ENCODE data around the gene NRP2. TPM values are rescaled to one million over a fixed set of nuclear protein-coding genes. Genes with fewer than 3 reads are reported as not detected.

NRP2 gene
- total RNA-seq, 1 donor from 2014 or later, result 27.8 TPM

DNA sequence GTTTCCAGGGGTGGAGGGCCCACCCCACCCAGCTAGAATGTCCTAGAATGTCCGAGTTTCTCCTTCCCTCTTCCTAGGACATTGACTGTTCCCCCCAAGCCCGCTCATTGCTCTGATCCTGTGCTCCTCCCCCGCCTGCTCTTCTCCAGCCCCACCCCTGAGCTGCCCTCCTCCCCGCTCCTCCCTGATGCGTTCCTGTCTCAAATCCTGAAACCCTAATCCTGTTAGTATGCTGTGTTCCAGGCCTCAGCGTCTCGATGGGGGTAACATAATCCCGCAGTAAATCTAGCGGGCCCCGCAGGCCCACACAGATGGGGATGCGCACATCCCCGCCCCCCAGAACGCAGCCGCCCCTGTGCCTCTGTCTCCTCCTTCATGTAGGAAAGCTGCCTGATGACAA is 51.3 kb downstream of the NRP2 start:
- DNase-seq (ENCODE audit: low spot score), result peak; percentile 84
- Mint-ChIP-seq H3K27ac (no peak overlapping the region), H3K36me3 (peaks cover 6% of the 10 kb centered on the region), H3K27me3 (ENCODE audit: insufficient read depth, low read depth) (peaks cover 11% of the 10 kb centered on the region), H3K4me3 (no peak overlapping the region), H3K4me1 (peaks cover 46% of the 10 kb centered on the region), H3K9me3 (no peaks in the 10 kb centered on the region)
- no peak overlapping the region for H3K27ac ChIP-seq
- no peaks in the 10 kb centered on the region for H4K20me1 ChIP-seq (ENCODE audit: low read depth)
- no peaks in the 10 kb centered on the region for H3K79me2 ChIP-seq (ENCODE audit: low read depth)
- no peaks in the 10 kb centered on the region for H3K9me3 ChIP-seq (ENCODE audit: low read depth)
- H3K4me2 ChIP-seq, result peak overlapping the region; percentile 48
- no peak overlapping the region for H2AFZ ChIP-seq (replicated peaks)
- H3K4me1 ChIP-seq, result peaks cover 51% of the 10 kb centered on the region
- H3F3A ChIP-seq (ENCODE audit: low read depth), result peaks cover 6% of the 10 kb centered on the region
- no peaks in the 10 kb centered on the region for H3K36me3 ChIP-seq
- H3K4me3 ChIP-seq, result no peak overlapping the region
- peak; percentile 53 for TF ChIP-seq EZH2phosphoT487 (IDR thresholded peaks at IDR 0.05)
- no peak for TF ChIP-seq CTCF (IDR thresholded peaks at IDR 0.05)
- H3K9ac ChIP-seq, result no peak overlapping the region
- H3K27me3 ChIP-seq, result no peaks in the 10 kb centered on the region

DNA sequence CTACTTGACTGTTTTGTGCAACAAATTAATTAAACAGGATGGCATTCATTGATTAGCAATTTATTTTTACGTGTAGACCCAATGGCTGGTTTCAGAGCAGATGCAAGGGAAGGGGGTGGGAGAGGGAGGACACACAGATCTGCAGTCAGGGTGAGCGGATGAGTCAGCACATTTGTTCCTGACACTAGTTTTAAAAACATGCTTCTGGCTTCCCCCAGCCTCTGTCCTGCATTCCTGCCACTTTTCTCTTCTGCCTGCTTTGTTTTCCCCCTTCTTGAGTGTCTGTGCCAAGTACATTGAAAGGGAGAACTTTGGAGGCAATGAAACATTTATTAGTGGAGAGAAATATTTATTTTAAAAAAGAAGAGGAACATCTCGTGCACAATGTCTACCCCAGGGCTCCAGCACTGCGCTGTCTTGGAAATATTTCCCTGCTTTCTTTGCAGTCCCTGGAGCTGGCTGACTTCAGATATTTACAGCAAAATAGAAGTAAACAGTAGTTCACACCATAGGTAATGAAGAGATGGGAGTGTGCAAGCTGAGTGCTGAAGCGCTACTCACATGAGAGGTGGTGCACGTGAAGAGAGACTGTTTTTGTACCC is 52.2 kb downstream of the NRP2 start:
- Mint-ChIP-seq H3K27ac (peak overlapping the region; percentile 57), H3K9me3 (no peaks in the 10 kb centered on the region), H3K4me3 (no peak overlapping the region), H3K27me3 (ENCODE audit: insufficient read depth, low read depth) (peaks cover 11% of the 10 kb centered on the region), H3K4me1 (peaks cover 40% of the 10 kb centered on the region), H3K36me3 (peaks cover 6% of the 10 kb centered on the region)
- H3K27ac ChIP-seq, result no peak overlapping the region
- TF ChIP-seq CTCF (IDR thresholded peaks at IDR 0.05) (no peak), EZH2 (IDR thresholded peaks at IDR 0.05) (no peak), EZH2phosphoT487 (IDR thresholded peaks at IDR 0.05) (no peak)
- H3K27me3 ChIP-seq, result no peaks in the 10 kb centered on the region
- peak; percentile 64 for DNase-seq (ENCODE audit: low spot score)
- peaks cover 43% of the 10 kb centered on the region for H3K4me1 ChIP-seq
- no peak overlapping the region for H2AFZ ChIP-seq (replicated peaks)
- H3K9ac ChIP-seq, result no peak overlapping the region
- H3K9me3 ChIP-seq (ENCODE audit: low read depth), result no peaks in the 10 kb centered on the region
- H3F3A ChIP-seq (ENCODE audit: low read depth), result peaks cover 3% of the 10 kb centered on the region
- no peak overlapping the region for H3K4me3 ChIP-seq
- no peaks in the 10 kb centered on the region for H3K36me3 ChIP-seq
- no peaks in the 10 kb centered on the region for H4K20me1 ChIP-seq (ENCODE audit: low read depth)
- H3K79me2 ChIP-seq (ENCODE audit: low read depth), result no peaks in the 10 kb centered on the region
- peak overlapping the region; percentile 48 for H3K4me2 ChIP-seq

DNA sequence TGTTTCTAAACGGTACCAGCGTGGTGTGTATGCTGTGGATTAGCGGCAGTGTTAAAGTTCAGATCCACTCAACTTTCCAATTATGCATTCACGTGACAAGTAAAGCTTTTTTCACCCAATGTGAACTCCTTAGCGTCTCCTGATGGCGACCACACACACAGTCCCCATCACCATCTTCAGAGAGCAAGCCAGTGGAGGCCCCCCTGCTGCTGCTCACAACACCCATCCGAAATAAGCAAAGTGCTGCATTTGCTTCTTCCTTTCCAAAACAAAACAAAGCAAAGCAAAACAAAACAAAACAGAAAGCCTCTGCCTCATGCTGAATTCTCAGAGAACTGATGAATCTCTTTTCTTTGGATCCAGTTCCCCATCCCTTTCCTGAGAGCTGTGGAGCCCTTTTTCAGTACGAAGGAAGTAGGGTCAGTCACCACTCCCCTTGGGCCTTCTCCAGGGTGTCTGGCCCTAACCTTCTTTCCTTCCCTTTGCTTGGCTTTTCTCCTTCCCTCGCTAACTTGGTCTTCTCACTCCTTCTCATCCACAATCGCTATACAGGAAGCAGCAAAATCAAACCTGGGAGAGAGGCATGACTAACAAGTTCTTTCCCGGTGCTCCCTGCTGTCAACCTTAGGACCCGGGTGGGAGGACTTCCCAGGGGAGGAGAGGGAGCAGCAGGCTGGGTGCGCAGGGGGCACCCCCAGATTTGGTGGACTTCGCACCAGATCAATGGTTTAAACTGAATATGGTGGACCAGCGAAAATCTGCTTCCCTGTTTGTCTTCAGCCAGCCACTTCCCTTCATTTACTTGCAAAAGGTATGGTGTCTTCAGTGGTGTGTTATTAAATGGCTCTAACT is 56.0 kb downstream of the NRP2 start:
- no peak for DNase-seq (ENCODE audit: low spot score)
- Histone ChIP-seq H2AFZ (replicated peaks) (no peak overlapping the region), H3K4me2 (peak overlapping the region; percentile 17), H3K4me1 (peaks cover 24% of the 10 kb centered on the region), H3K9ac (no peak overlapping the region), H3K4me3 (no peak overlapping the region), H4K20me1 (ENCODE audit: low read depth) (no peaks in the 10 kb centered on the region), H3K79me2 (ENCODE audit: low read depth) (no peaks in the 10 kb centered on the region), H3K27me3 (no peaks in the 10 kb centered on the region), H3K9me3 (ENCODE audit: low read depth) (no peaks in the 10 kb centered on the region), H3K36me3 (peaks cover 2% of the 10 kb centered on the region), H3F3A (ENCODE audit: low read depth) (peaks cover 3% of the 10 kb centered on the region), H3K27ac (no peak overlapping the region)
- peaks cover 5% of the 10 kb centered on the region for H3K27me3 Mint-ChIP-seq (ENCODE audit: insufficient read depth, low read depth)
- H3K27ac Mint-ChIP-seq, result no peak overlapping the region
- peaks cover 16% of the 10 kb centered on the region for H3K4me1 Mint-ChIP-seq
- H3K4me3 Mint-ChIP-seq, result peak overlapping the region; percentile 6
- H3K36me3 Mint-ChIP-seq, result peaks cover 3% of the 10 kb centered on the region
- TF ChIP-seq CTCF (IDR thresholded peaks at IDR 0.05) (no peak), EZH2 (IDR thresholded peaks at IDR 0.05) (no peak), EZH2phosphoT487 (IDR thresholded peaks at IDR 0.05) (no peak)
- no peaks in the 10 kb centered on the region for H3K9me3 Mint-ChIP-seq
